ENCODE data around the gene NDUFAF5.

DNA sequence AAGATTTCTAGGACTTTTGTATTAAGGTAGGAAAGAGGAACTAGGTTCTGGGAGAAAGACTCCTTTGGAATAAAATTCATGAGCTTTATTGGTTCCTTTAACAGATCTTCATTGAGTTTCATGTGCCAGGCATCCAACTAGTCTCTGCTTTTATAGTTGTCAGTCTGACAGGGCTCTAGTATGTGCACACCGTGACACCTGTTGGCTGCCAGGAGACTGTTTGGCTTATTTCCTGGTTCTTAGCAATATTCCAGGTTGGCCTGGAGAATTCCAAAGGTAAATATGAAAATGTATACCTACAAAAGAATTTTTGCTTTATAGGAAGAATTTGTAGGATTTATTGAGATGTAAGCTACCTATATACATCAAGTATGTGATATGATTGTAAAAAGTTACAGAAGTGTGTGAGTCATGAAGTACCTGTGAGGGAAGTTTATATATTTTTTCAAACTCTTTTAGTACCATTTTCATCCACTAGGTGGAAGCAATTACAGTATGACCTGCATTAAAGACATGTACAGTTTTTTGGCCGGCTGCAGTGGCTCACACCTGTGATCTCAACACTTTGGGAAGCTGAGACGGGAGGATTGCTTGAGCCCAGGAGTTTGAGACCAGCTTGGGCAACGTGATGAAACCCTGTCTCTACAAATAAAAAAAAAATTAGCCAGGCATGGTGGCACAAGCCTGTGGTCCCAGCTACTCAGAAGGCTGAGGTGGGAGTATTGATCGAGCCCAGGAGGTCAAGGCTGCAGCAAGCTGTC is 35.2 kb downstream of the NDUFAF5 start:
- TF ChIP-seq, protein P1, sequence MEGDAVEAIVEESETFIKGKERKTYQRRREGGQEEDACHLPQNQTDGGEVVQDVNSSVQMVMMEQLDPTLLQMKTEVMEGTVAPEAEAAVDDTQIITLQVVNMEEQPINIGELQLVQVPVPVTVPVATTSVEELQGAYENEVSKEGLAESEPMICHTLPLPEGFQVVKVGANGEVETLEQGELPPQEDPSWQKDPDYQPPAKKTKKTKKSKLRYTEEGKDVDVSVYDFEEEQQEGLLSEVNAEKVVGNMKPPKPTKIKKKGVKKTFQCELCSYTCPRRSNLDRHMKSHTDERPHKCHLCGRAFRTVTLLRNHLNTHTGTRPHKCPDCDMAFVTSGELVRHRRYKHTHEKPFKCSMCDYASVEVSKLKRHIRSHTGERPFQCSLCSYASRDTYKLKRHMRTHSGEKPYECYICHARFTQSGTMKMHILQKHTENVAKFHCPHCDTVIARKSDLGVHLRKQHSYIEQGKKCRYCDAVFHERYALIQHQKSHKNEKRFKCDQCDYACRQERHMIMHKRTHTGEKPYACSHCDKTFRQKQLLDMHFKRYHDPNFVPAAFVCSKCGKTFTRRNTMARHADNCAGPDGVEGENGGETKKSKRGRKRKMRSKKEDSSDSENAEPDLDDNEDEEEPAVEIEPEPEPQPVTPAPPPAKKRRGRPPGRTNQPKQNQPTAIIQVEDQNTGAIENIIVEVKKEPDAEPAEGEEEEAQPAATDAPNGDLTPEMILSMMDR (IDR thresholded peaks at IDR 0.05; ENCODE audit: poor library complexity), result peak; percentile 68
- TF ChIP-seq EZH2phosphoT487 (IDR thresholded peaks at IDR 0.05; ENCODE audit: low read depth, severe bottlenecking, unreplicated experiment), result no peak

Measured in hepatocyte (in vitro differentiated cells).